Smooth muscle cell of the coronary artery (primary cell): Measurements from ENCODE around the gene CKS2. TPM values are rescaled to one million over a fixed set of nuclear protein-coding genes. Genes with fewer than 3 reads are reported as not detected.

Experiments used
- total RNA-seq: library from RNA; depleted of rRNA; stranded (reverse); fragments of >200 nt; gene quantifications from 2 replicates; pipeline ENCODE4 v1.2.3, GENCODE V29; 2014; ENCODE audit warnings: low replicate concordance

Gene CKS2
- total RNA-seq: 45.9 and 50.5 TPM in 2 replicates

DNA sequence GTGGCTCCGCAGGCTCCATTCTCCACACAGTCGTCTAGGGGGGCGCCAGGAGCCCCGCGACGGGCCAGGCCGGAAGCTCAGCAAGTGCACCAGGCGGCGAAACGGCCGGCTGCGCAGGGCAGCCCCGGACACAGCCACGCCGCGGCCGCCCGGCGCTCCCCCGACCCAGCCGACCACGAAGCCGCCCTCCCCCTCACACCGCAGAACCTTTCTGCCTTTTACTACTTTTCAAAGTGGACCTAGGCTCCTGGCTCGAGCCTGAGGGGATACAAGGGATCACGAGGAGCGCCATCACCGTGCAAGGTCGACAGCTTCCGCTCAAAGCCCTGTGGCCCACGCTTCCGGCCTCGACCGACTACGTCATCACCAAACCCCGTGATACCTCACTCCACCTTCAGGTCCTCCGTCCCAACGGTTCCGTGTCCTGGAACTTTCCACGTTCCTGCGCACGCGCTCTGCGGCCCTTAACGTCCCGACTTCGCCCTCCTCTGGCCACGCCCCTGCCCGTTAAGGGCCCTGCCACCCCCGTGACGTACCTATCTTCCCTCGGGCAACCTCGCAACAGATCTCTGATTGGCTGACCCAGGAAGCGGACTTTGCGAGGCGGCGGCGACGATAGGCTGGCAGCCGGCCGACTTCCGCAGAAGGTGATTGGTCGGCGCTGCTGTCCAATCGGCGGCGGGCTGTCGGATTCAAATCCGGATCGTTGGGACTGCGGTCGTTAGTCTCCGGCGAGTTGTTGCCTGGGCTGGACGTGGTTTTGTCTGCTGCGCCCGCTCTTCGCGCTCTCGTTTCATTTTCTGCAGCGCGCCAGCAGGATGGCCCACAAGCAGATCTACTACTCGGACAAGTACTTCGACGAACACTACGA, at the start of gene CKS2:
Gene CKS2, plus strand, starts transcription at position 721 of the 871 bp plus-strand sequence. Its CDS starts 98 bp downstream, at position 819.

DNA sequence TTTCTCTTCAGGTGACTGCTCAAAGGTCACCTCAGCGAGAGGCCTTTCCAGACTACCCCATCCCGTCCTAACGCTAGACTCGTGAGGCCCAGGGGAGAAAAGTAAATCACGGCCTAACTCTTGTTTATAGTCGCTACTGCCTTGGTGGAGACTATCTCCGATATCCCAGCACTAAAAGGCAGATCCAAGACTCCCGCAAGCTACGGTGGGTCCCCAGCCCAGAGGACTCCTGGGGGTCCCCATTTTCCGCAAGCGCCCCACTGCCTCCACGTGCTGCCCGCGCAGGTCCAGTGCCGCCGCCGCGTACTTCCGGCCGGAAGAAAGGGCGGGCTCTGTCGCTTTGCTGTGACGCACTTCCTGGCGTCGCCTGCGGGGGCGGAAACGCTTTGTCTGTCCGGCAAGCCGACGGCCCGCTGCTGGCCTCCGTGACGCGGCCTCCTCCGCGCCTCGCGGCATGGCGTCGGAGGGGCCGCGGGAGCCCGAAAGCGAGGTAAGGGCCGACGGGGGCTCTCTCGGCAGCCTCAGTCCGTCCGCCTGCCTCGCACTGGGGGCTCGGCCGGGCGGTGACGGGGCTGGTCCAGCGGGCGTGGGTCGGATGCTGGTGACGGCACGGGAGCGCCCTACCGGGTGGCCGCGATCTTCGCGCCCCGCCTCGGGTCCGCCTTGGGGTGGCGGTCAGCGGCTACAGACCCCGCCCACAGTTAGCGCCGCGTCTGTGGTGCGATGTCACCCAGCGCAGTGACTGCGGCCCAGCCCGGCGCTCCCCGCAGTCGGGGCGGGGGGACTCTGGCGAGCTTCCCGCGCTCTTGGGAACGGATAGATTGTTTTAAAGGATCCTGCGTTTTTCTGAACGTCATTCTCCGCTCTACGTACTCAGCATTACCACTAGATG, 7.4 kb downstream of the CKS2 start, which contains the start of gene SECISBP2:
Gene SECISBP2, plus strand, starts transcription at position 378 of the 892 bp plus-strand sequence. Its CDS starts 77 bp downstream, at position 455.

Other genes starting within 250 kb of the CKS2 start
- 10.9 and 36.8 TPM in 2 replicates for gene SHC3, start 132.4 kb upstream of the CKS2 start, total RNA-seq
- gene SECISBP2, start 7.3 kb downstream of the CKS2 start, total RNA-seq: 17.1 and 18.4 TPM in 2 replicates
- under 0.01 and 1.2 TPM in 2 replicates for gene SEMA4D, start 186.9 kb downstream of the CKS2 start, total RNA-seq